ENCODE data around the gene SIGLEC7.
"Not testable (repeated sequence)": the region's sequence is repeated elsewhere in the genome, so short reads cannot be mapped to it uniquely, and the experiment has no call there.

SIGLEC7 gene

GRCh38 chr19:51164215-51164614, 22.1 kb downstream of the SIGLEC7 start:
- Histone ChIP-seq H3K36me3 (ENCODE audit: control insufficient read depth, insufficient read depth, low read length) (no peaks in the 10 kb centered on the region), H3K27me3 (ENCODE audit: control insufficient read depth, insufficient read depth, low read length, poor library complexity, severe bottlenecking) (no peaks in the 10 kb centered on the region), H3K27ac (ENCODE audit: insufficient read depth, low read depth, low read length, poor library complexity, severe bottlenecking) (no peak overlapping the region), H3K4me1 (ENCODE audit: control insufficient read depth, insufficient read depth, low read length) (no peaks in the 10 kb centered on the region), H3K9me3 (ENCODE audit: control insufficient read depth, low read length) (no peaks in the 10 kb centered on the region), H3K4me3 (ENCODE audit: insufficient read depth, low read depth, low read length) (no peak overlapping the region)
- WGBS, 2 experiments = 87 to 91% methylated on average over 3 of the region's 3 CpGs

- Histone ChIP-seq H3K4me3 (ENCODE audit: insufficient read depth, low read depth, low read length) (no peak overlapping the region), H3K36me3 (ENCODE audit: control insufficient read depth, insufficient read depth, low read length) (no peaks in the 10 kb centered on the region), H3K4me1 (ENCODE audit: control insufficient read depth, insufficient read depth, low read length) (no peaks in the 10 kb centered on the region), H3K9me3 (ENCODE audit: control insufficient read depth, low read length) (no peaks in the 10 kb centered on the region), H3K27me3 (ENCODE audit: control insufficient read depth, insufficient read depth, low read length, poor library complexity, severe bottlenecking) (peaks cover 4% of the 10 kb centered on the region), H3K27ac (ENCODE audit: insufficient read depth, low read depth, low read length, poor library complexity, severe bottlenecking) (no peak overlapping the region)
- 84 to 85% methylated on average over 9 of the region's 9 CpGs for WGBS, 2 experiments
Observed at GRCh38 chr19:51166846-51167490, 24.9 kb downstream of the SIGLEC7 start.

- Histone ChIP-seq H3K27ac (ENCODE audit: insufficient read depth, low read depth, low read length, poor library complexity, severe bottlenecking) (no peak overlapping the region), H3K36me3 (ENCODE audit: control insufficient read depth, insufficient read depth, low read length) (no peaks in the 10 kb centered on the region), H3K27me3 (ENCODE audit: control insufficient read depth, insufficient read depth, low read length, poor library complexity, severe bottlenecking) (peaks cover 4% of the 10 kb centered on the region), H3K4me3 (ENCODE audit: insufficient read depth, low read depth, low read length) (no peak overlapping the region), H3K9me3 (ENCODE audit: control insufficient read depth, low read length) (no peaks in the 10 kb centered on the region), H3K4me1 (ENCODE audit: control insufficient read depth, insufficient read depth, low read length) (no peaks in the 10 kb centered on the region)
- 93% methylated on average over 13 of the region's 13 CpGs for WGBS, 2 experiments
Observed at GRCh38 chr19:51168564-51169282, 26.6 kb downstream of the SIGLEC7 start.

- H3K27me3 ChIP-seq (ENCODE audit: control insufficient read depth, insufficient read depth, low read length, poor library complexity, severe bottlenecking); H3K9me3 ChIP-seq (ENCODE audit: control insufficient read depth, low read length); H3K4me3 ChIP-seq (ENCODE audit: insufficient read depth, low read depth, low read length); H3K4me1 ChIP-seq (ENCODE audit: control insufficient read depth, insufficient read depth, low read length); H3K36me3 ChIP-seq (ENCODE audit: control insufficient read depth, insufficient read depth, low read length); H3K27ac ChIP-seq (ENCODE audit: insufficient read depth, low read depth, low read length, poor library complexity, severe bottlenecking): not testable (repeated sequence)
- WGBS, 2 experiments = 25 to 27% methylated on average over 10 of the region's 11 CpGs
Observed at GRCh38 chr19:51169283-51169918, 27.3 kb downstream of the SIGLEC7 start.

GRCh38 chr19:51172223-51172622, 30.1 kb downstream of the SIGLEC7 start:
- Histone ChIP-seq H3K36me3 (ENCODE audit: control insufficient read depth, insufficient read depth, low read length) (no peaks in the 10 kb centered on the region), H3K27ac (ENCODE audit: insufficient read depth, low read depth, low read length, poor library complexity, severe bottlenecking) (no peak overlapping the region), H3K4me3 (ENCODE audit: insufficient read depth, low read depth, low read length) (no peak overlapping the region), H3K27me3 (ENCODE audit: control insufficient read depth, insufficient read depth, low read length, poor library complexity, severe bottlenecking) (peaks cover 4% of the 10 kb centered on the region), H3K4me1 (ENCODE audit: control insufficient read depth, insufficient read depth, low read length) (no peaks in the 10 kb centered on the region), H3K9me3 (ENCODE audit: control insufficient read depth, low read length) (no peaks in the 10 kb centered on the region)
- WGBS, 2 experiments = 95 to 98% methylated on average over 2 of the region's 2 CpGs

GRCh38 chr19:51173681-51174080, 31.6 kb downstream of the SIGLEC7 start:
- Histone ChIP-seq H3K4me1 (ENCODE audit: control insufficient read depth, insufficient read depth, low read length) (no peaks in the 10 kb centered on the region), H3K27me3 (ENCODE audit: control insufficient read depth, insufficient read depth, low read length, poor library complexity, severe bottlenecking) (peaks cover 4% of the 10 kb centered on the region), H3K27ac (ENCODE audit: insufficient read depth, low read depth, low read length, poor library complexity, severe bottlenecking) (no peak overlapping the region), H3K36me3 (ENCODE audit: control insufficient read depth, insufficient read depth, low read length) (no peaks in the 10 kb centered on the region), H3K4me3 (ENCODE audit: insufficient read depth, low read depth, low read length) (no peak overlapping the region), H3K9me3 (ENCODE audit: control insufficient read depth, low read length) (no peaks in the 10 kb centered on the region)
- 86 to 90% methylated on average over 5 of the region's 5 CpGs for WGBS, 2 experiments

- Histone ChIP-seq H3K36me3 (ENCODE audit: control insufficient read depth, insufficient read depth, low read length) (no peaks in the 10 kb centered on the region), H3K4me3 (ENCODE audit: insufficient read depth, low read depth, low read length) (no peak overlapping the region), H3K27me3 (ENCODE audit: control insufficient read depth, insufficient read depth, low read length, poor library complexity, severe bottlenecking) (peaks cover 4% of the 10 kb centered on the region), H3K27ac (ENCODE audit: insufficient read depth, low read depth, low read length, poor library complexity, severe bottlenecking) (no peak overlapping the region), H3K4me1 (ENCODE audit: control insufficient read depth, insufficient read depth, low read length) (no peaks in the 10 kb centered on the region), H3K9me3 (ENCODE audit: control insufficient read depth, low read length) (no peaks in the 10 kb centered on the region)
- WGBS, 2 experiments = 87 to 100% methylated on average over 1 of the region's 1 CpG
Observed at GRCh38 chr19:51179256-51179655, 37.2 kb downstream of the SIGLEC7 start.

GRCh38 chr19:51181377-51181912, 39.3 kb downstream of the SIGLEC7 start:
- 96% methylated on average over 39 of the region's 39 CpGs for WGBS, 2 experiments
- Histone ChIP-seq H3K36me3 (ENCODE audit: control insufficient read depth, insufficient read depth, low read length) (no peaks in the 10 kb centered on the region), H3K4me3 (ENCODE audit: insufficient read depth, low read depth, low read length) (no peak overlapping the region), H3K9me3 (ENCODE audit: control insufficient read depth, low read length) (no peaks in the 10 kb centered on the region), H3K27me3 (ENCODE audit: control insufficient read depth, insufficient read depth, low read length, poor library complexity, severe bottlenecking) (peaks cover 4% of the 10 kb centered on the region), H3K27ac (ENCODE audit: insufficient read depth, low read depth, low read length, poor library complexity, severe bottlenecking) (no peak overlapping the region), H3K4me1 (ENCODE audit: control insufficient read depth, insufficient read depth, low read length) (no peaks in the 10 kb centered on the region)

GRCh38 chr19:51181913-51182419, 39.9 kb downstream of the SIGLEC7 start:
- no peak overlapping the region for H3K4me3 ChIP-seq (ENCODE audit: insufficient read depth, low read depth, low read length)
- no peak overlapping the region for H3K27ac ChIP-seq (ENCODE audit: insufficient read depth, low read depth, low read length, poor library complexity, severe bottlenecking)
- H3K36me3 ChIP-seq (ENCODE audit: control insufficient read depth, insufficient read depth, low read length) = no peaks in the 10 kb centered on the region
- no peaks in the 10 kb centered on the region for H3K4me1 ChIP-seq (ENCODE audit: control insufficient read depth, insufficient read depth, low read length)
- 86 to 90% methylated on average over 31 of the region's 31 CpGs for WGBS, 2 experiments
- H3K27me3 ChIP-seq (ENCODE audit: control insufficient read depth, insufficient read depth, low read length, poor library complexity, severe bottlenecking) = peaks cover 4% of the 10 kb centered on the region
- H3K9me3 ChIP-seq (ENCODE audit: control insufficient read depth, low read length) = no peaks in the 10 kb centered on the region

GRCh38 chr19:51183629-51184028, 41.5 kb downstream of the SIGLEC7 start:
- Histone ChIP-seq H3K27me3 (ENCODE audit: control insufficient read depth, insufficient read depth, low read length, poor library complexity, severe bottlenecking) (peaks cover 4% of the 10 kb centered on the region), H3K4me3 (ENCODE audit: insufficient read depth, low read depth, low read length) (no peak overlapping the region), H3K9me3 (ENCODE audit: control insufficient read depth, low read length) (no peaks in the 10 kb centered on the region), H3K27ac (ENCODE audit: insufficient read depth, low read depth, low read length, poor library complexity, severe bottlenecking) (no peak overlapping the region), H3K36me3 (ENCODE audit: control insufficient read depth, insufficient read depth, low read length) (no peaks in the 10 kb centered on the region), H3K4me1 (ENCODE audit: control insufficient read depth, insufficient read depth, low read length) (no peaks in the 10 kb centered on the region)
- WGBS, 2 experiments = 89 to 91% methylated on average over 8 of the region's 8 CpGs
